Activated naive CD4-positive, alpha-beta T cell treated with anti-CD3 and anti-CD28 coated beads, Interleukin-2, amount 50 U/mL, for 72 hours (primary cell): Measurements from ENCODE around the gene RREB1. TPM values are rescaled to one million over a fixed set of nuclear protein-coding genes. Genes with fewer than 3 reads are reported as not detected.

Source experiments
- ATAC-seq, 2 donors: fragments of 150-1000 bp; cut with Tn5 transposase; 2 replicates each; pipeline ENCODE4 v1.10.0; 2021; ENCODE audit warnings: mild to moderate bottlenecking in 2 of 2, moderate library complexity in 2 of 2
- DNase-seq, 2 donors: peaks; one replicate each; pipeline ENCODE4 v3.0.0; 2021 to 2022; ENCODE audit warnings: low spot score in 2 of 2
- H3K27ac Mint-ChIP-seq, 2 donors: one replicate each; pipeline ENCODE4 v1.8.0; 2022; ENCODE audit warnings: mild to moderate bottlenecking in 2 of 2, mixed read lengths in 2 of 2
- H3K36me3 Mint-ChIP-seq, 2 donors: one replicate each; pipeline ENCODE4 v1.8.0; 2022; ENCODE audit warnings: mixed read lengths in 2 of 2
- H3K9me3 Mint-ChIP-seq, 2 donors: one replicate each; pipeline ENCODE4 v1.8.0; 2022; ENCODE audit warnings: mixed read lengths in 2 of 2
- total RNA-seq, 2 donors: library from RNA; stranded (reverse); gene quantifications; one replicate each; pipeline ENCODE4 v1.2.3, GENCODE V29; 2022

The RREB1 gene
- total RNA-seq, 2 donors from 2014 or later = 15.0 to 22.4 TPM

- Mint-ChIP-seq H3K9me3 (no peaks in the 10 kb centered on the region), H3K36me3 (peaks cover 0 to 24% of the 10 kb centered on the region in 2 donors), H3K27ac (no peak overlapping the region)
- DNase-seq (no peak), ATAC-seq (no peak)
Measured at GRCh38 chr6:7132398-7133035, 24.8 kb downstream of the RREB1 start.

GRCh38 chr6:7134999-7135745, 27.4 kb downstream of the RREB1 start:
- Mint-ChIP-seq H3K36me3 (peaks cover 0 to 13% of the 10 kb centered on the region in 2 donors), H3K27ac (peak overlapping the region in 1 of 2 donors; percentile 61), H3K9me3 (no peaks in the 10 kb centered on the region)
- DNase-seq = no peak
- ATAC-seq = no peak

- peak in 1 of 2 donors; percentile 61 for ATAC-seq
- Mint-ChIP-seq H3K9me3 (no peaks in the 10 kb centered on the region), H3K36me3 (peaks cover 0 to 10% of the 10 kb centered on the region in 2 donors), H3K27ac (peak overlapping the region in 1 of 2 donors; percentile 61)
- no peak for DNase-seq
Measured at GRCh38 chr6:7135755-7136154, 28.0 kb downstream of the RREB1 start.

- no peak for DNase-seq
- no peak for ATAC-seq
- H3K9me3 Mint-ChIP-seq = no peaks in the 10 kb centered on the region
Measured at GRCh38 chr6:7136859-7137334, 29.1 kb downstream of the RREB1 start.

GRCh38 chr6:7137335-7138045, 29.7 kb downstream of the RREB1 start:
- Mint-ChIP-seq H3K9me3 (no peaks in the 10 kb centered on the region), H3K36me3 (peaks cover 0 to 6% of the 10 kb centered on the region in 2 donors), H3K27ac (peak overlapping the region; percentile 94 to 95)
- DNase-seq (peak in 1 of 2 donors; percentile 62), ATAC-seq (peak; percentile 68)

More at GRCh38 chr6:7136859-7137334, 29.1 kb downstream of the RREB1 start:
- peaks cover 0 to 10% of the 10 kb centered on the region in 2 donors for H3K36me3 Mint-ChIP-seq
- peak overlapping the region; percentile 94 to 95 for H3K27ac Mint-ChIP-seq

GRCh38 chr6:7138046-7138531, 30.3 kb downstream of the RREB1 start:
- no peak for DNase-seq
- H3K27ac Mint-ChIP-seq = peak overlapping the region; percentile 94 to 95
- H3K9me3 Mint-ChIP-seq = no peaks in the 10 kb centered on the region
- no peaks in the 10 kb centered on the region for H3K36me3 Mint-ChIP-seq
- no peak for ATAC-seq

- Mint-ChIP-seq H3K9me3 (no peaks in the 10 kb centered on the region), H3K27ac (peak overlapping the region; percentile 70 to 94), H3K36me3 (no peaks in the 10 kb centered on the region)
- ATAC-seq (peak; percentile 21 to 63), DNase-seq (peak in 1 of 2 donors; percentile 47)
Measured at GRCh38 chr6:7138921-7139358, 31.2 kb downstream of the RREB1 start.

- Mint-ChIP-seq H3K9me3 (no peaks in the 10 kb centered on the region), H3K27ac (peak overlapping the region; percentile 93 to 94), H3K36me3 (no peaks in the 10 kb centered on the region)
- DNase-seq (no peak), ATAC-seq (no peak)
Measured at GRCh38 chr6:7139835-7140470, 32.2 kb downstream of the RREB1 start.

GRCh38 chr6:7140631-7141378, 33.0 kb downstream of the RREB1 start:
- ATAC-seq (peak; percentile 81 to 87), DNase-seq (peak; percentile 83 to 86)
- H3K36me3 Mint-ChIP-seq = no peaks in the 10 kb centered on the region
- no peaks in the 10 kb centered on the region for H3K9me3 Mint-ChIP-seq
- peak overlapping the region; percentile 87 to 93 for H3K27ac Mint-ChIP-seq

- Mint-ChIP-seq H3K36me3 (no peaks in the 10 kb centered on the region), H3K27ac (no peak overlapping the region), H3K9me3 (no peaks in the 10 kb centered on the region)
- ATAC-seq (no peak), DNase-seq (no peak)
Measured at GRCh38 chr6:7142228-7142801, 34.6 kb downstream of the RREB1 start.

- no peak overlapping the region for H3K27ac Mint-ChIP-seq
- DNase-seq = no peak
- ATAC-seq = no peak
- no peaks in the 10 kb centered on the region for H3K9me3 Mint-ChIP-seq
- H3K36me3 Mint-ChIP-seq = no peaks in the 10 kb centered on the region
Measured at GRCh38 chr6:7142918-7143475, 35.2 kb downstream of the RREB1 start.

GRCh38 chr6:7143476-7143974, 35.8 kb downstream of the RREB1 start:
- DNase-seq = no peak
- Mint-ChIP-seq H3K9me3 (no peaks in the 10 kb centered on the region), H3K27ac (no peak overlapping the region), H3K36me3 (no peaks in the 10 kb centered on the region)
- no peak for ATAC-seq

- Mint-ChIP-seq H3K9me3 (no peaks in the 10 kb centered on the region), H3K36me3 (no peaks in the 10 kb centered on the region), H3K27ac (peak overlapping the region; percentile 82 to 93)
- no peak for ATAC-seq
- no peak for DNase-seq
Measured at GRCh38 chr6:7144872-7145584, 37.3 kb downstream of the RREB1 start.

- Mint-ChIP-seq H3K27ac (peak overlapping the region; percentile 82 to 93), H3K9me3 (no peaks in the 10 kb centered on the region), H3K36me3 (no peaks in the 10 kb centered on the region)
- DNase-seq (no peak), ATAC-seq (no peak)
Measured at GRCh38 chr6:7145585-7145884, 37.8 kb downstream of the RREB1 start.
